Neural cell (in vitro differentiated cells): Measurements from ENCODE around the gene CENPP.

ENCODE experiments used
- EZH2 ChIP-seq: fragments of 200-600, 300-800 bp; shearing (Covaris generic), sonication (generic); IDR thresholded peaks from 2 replicates; pipeline ENCODE4 v1.6.1; 2014; ENCODE audit warnings: antibody characterized with exemption, low read length, borderline replicate concordance, mild to moderate bottlenecking; ENCODE audit not compliant: insufficient read depth, poor library complexity, severe bottlenecking
- POLR2AphosphoS5 ChIP-seq: IDR thresholded peaks from 2 replicates; pipeline ENCODE4 v1.6.1; 2012
- TF ChIP-seq, protein P1 (sequence below): fragments of 450-650 bp; IDR thresholded peaks from 2 replicates; pipeline ENCODE4 v1.5.1; 2014; ENCODE audit warnings: antibody characterized with exemption, mild to moderate bottlenecking, moderate library complexity; ENCODE audit not compliant: poor library complexity, severe bottlenecking

DNA sequence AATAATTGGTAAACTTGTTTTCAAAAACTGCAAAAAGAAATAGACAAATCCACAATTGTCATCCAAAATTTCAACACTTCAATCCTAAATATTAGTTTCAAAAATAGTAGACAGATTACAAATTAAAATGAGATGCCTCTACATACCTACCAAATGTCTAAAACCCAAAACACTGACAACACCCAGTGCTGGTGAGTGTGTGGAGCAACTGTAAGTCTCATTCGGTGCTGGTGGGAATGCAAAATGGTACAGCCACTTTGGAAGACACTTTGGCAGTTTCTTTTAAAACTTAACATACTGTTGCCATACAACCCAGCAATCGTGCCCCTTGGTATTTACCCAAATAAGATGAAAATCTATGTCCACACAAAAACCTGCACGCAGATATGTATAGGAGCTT is 203.4 kb downstream of the CENPP start:
- TF ChIP-seq, protein P1, sequence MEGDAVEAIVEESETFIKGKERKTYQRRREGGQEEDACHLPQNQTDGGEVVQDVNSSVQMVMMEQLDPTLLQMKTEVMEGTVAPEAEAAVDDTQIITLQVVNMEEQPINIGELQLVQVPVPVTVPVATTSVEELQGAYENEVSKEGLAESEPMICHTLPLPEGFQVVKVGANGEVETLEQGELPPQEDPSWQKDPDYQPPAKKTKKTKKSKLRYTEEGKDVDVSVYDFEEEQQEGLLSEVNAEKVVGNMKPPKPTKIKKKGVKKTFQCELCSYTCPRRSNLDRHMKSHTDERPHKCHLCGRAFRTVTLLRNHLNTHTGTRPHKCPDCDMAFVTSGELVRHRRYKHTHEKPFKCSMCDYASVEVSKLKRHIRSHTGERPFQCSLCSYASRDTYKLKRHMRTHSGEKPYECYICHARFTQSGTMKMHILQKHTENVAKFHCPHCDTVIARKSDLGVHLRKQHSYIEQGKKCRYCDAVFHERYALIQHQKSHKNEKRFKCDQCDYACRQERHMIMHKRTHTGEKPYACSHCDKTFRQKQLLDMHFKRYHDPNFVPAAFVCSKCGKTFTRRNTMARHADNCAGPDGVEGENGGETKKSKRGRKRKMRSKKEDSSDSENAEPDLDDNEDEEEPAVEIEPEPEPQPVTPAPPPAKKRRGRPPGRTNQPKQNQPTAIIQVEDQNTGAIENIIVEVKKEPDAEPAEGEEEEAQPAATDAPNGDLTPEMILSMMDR: no peak
- TF ChIP-seq POLR2AphosphoS5 (no peak), EZH2 (no peak)
